ENCODE measurements around the gene SLC9A8.

The SLC9A8 gene

GRCh38 chr20:49868964-49869363, 56.3 kb downstream of the SLC9A8 start:
- TF ChIP-seq EZH2phosphoT487 (conservative IDR thresholded peaks at IDR 0.05; ENCODE audit: low read length) = no peak
- TF ChIP-seq CTCF (IDR thresholded peaks at IDR 0.05; ENCODE audit: insufficient read depth, low read length, poor library complexity, severe bottlenecking) = no peak
- H3K27me3 ChIP-seq (ENCODE audit: low read length) = no peaks in the 10 kb centered on the region
- no peaks in the 10 kb centered on the region for H3F3A ChIP-seq (ENCODE audit: insufficient read depth)
- no peak overlapping the region for H3K4me2 ChIP-seq (ENCODE audit: low read depth, low read length, poor library complexity, severe bottlenecking)
- no peak overlapping the region for H3K4me3 ChIP-seq (ENCODE audit: insufficient read depth, low read length, poor library complexity, severe bottlenecking)
- no peaks in the 10 kb centered on the region for H3K79me2 ChIP-seq (ENCODE audit: insufficient read depth, low read length)
- no peaks in the 10 kb centered on the region for H3K9me3 ChIP-seq (ENCODE audit: insufficient read depth, low read length)
- no peak overlapping the region for H2AFZ ChIP-seq (ENCODE audit: low read depth, low read length, severe bottlenecking)
- H3K36me3 ChIP-seq (ENCODE audit: low read length) = 0 out of 2 replicates have a peak, but pooled peaks cover 3% of the 10 kb centered on the region
- H3K27ac ChIP-seq (ENCODE audit: low read depth, low read length) = no peak overlapping the region
- no peaks in the 10 kb centered on the region for H4K20me1 ChIP-seq (ENCODE audit: low read depth, low read length)
- no peaks in the 10 kb centered on the region for H3K9me2 ChIP-seq (replicated peaks; ENCODE audit: insufficient read depth, low read length)
- H3K9ac ChIP-seq (ENCODE audit: low read length) = no peak overlapping the region

- H3K4me2 ChIP-seq (ENCODE audit: low read depth, low read length, poor library complexity, severe bottlenecking) = no peak overlapping the region
- H3K79me2 ChIP-seq (ENCODE audit: insufficient read depth, low read length) = no peaks in the 10 kb centered on the region
- H4K20me1 ChIP-seq (ENCODE audit: low read depth, low read length) = no peaks in the 10 kb centered on the region
- H3K9me2 ChIP-seq (replicated peaks; ENCODE audit: insufficient read depth, low read length) = no peaks in the 10 kb centered on the region
- no peaks in the 10 kb centered on the region for H3K27me3 ChIP-seq (ENCODE audit: low read length)
- H2AFZ ChIP-seq (ENCODE audit: low read depth, low read length, severe bottlenecking) = no peak overlapping the region
- H3K27ac ChIP-seq (ENCODE audit: low read depth, low read length) = no peak overlapping the region
- no peak overlapping the region for H3K9ac ChIP-seq (ENCODE audit: low read length)
- no peaks in the 10 kb centered on the region for H3K36me3 ChIP-seq (ENCODE audit: low read length)
- TF ChIP-seq CTCF (IDR thresholded peaks at IDR 0.05; ENCODE audit: insufficient read depth, low read length, poor library complexity, severe bottlenecking) (no peak), EZH2phosphoT487 (conservative IDR thresholded peaks at IDR 0.05; ENCODE audit: low read length) (no peak)
- H3K4me3 ChIP-seq (ENCODE audit: insufficient read depth, low read length, poor library complexity, severe bottlenecking) = no peak overlapping the region
- no peaks in the 10 kb centered on the region for H3F3A ChIP-seq (ENCODE audit: insufficient read depth)
- no peaks in the 10 kb centered on the region for H3K9me3 ChIP-seq (ENCODE audit: insufficient read depth, low read length)
Measured at GRCh38 chr20:49870261-49870660, 57.6 kb downstream of the SLC9A8 start.

- Histone ChIP-seq H4K20me1 (ENCODE audit: low read depth, low read length) (no peaks in the 10 kb centered on the region), H3K9ac (ENCODE audit: low read length) (no peak overlapping the region), H3K4me2 (ENCODE audit: low read depth, low read length, poor library complexity, severe bottlenecking) (no peak overlapping the region), H3K36me3 (ENCODE audit: low read length) (no peaks in the 10 kb centered on the region), H3K79me2 (ENCODE audit: insufficient read depth, low read length) (no peaks in the 10 kb centered on the region), H3K9me2 (replicated peaks; ENCODE audit: insufficient read depth, low read length) (no peaks in the 10 kb centered on the region), H3K27ac (ENCODE audit: low read depth, low read length) (no peak overlapping the region), H2AFZ (ENCODE audit: low read depth, low read length, severe bottlenecking) (no peak overlapping the region), H3K27me3 (ENCODE audit: low read length) (no peaks in the 10 kb centered on the region), H3K9me3 (ENCODE audit: insufficient read depth, low read length) (no peaks in the 10 kb centered on the region), H3F3A (ENCODE audit: insufficient read depth) (no peaks in the 10 kb centered on the region), H3K4me3 (ENCODE audit: insufficient read depth, low read length, poor library complexity, severe bottlenecking) (no peak overlapping the region)
- TF ChIP-seq CTCF (IDR thresholded peaks at IDR 0.05; ENCODE audit: insufficient read depth, low read length, poor library complexity, severe bottlenecking) = no peak
- no peak for TF ChIP-seq EZH2phosphoT487 (conservative IDR thresholded peaks at IDR 0.05; ENCODE audit: low read length)
Measured at GRCh38 chr20:49871391-49871948, 58.8 kb downstream of the SLC9A8 start.
